Endothelial cell of umbilical vein (primary cell): ENCODE measurements around the gene CST3.

Experiments
- EZH2 ChIP-seq: IDR thresholded peaks from 2 replicates; pipeline ENCODE4 v1.6.1; 2012; ENCODE audit warnings: borderline replicate concordance, low read depth, mild to moderate bottlenecking, moderate library complexity, low read length, inconsistent platforms; ENCODE audit not compliant: severe bottlenecking
- FOS ChIP-seq: IDR thresholded peaks from 2 replicates; pipeline ENCODE4 v1.6.1; 2011; ENCODE audit warnings: mild to moderate bottlenecking, low read length, moderate library complexity, borderline replicate concordance; ENCODE audit not compliant: insufficient read depth
- GATA2 ChIP-seq: IDR thresholded peaks from 2 replicates; pipeline ENCODE4 v1.7.0; 2011; ENCODE audit warnings: low read depth, mild to moderate bottlenecking, moderate library complexity, mixed read lengths, low read length; ENCODE audit not compliant: insufficient read length, insufficient read depth
- JUN ChIP-seq: IDR thresholded peaks from 2 replicates; pipeline ENCODE4 v1.6.1; 2011; ENCODE audit warnings: borderline replicate concordance, low read depth; ENCODE audit not compliant: insufficient read length, insufficient read depth
- MYC ChIP-seq: IDR thresholded peaks from one replicate; pipeline ENCODE4 v1.6.1; 2011; ENCODE audit warnings: mild to moderate bottlenecking, low read depth, low read length
- POLR2A ChIP-seq: IDR thresholded peaks from 2 replicates; pipeline ENCODE4 v1.6.1; 2012; ENCODE audit warnings: low read depth, mild to moderate bottlenecking, control low read depth, low read length
- POLR2AphosphoS5 ChIP-seq: IDR thresholded peaks from 2 replicates; pipeline ENCODE4 v1.6.1; 2012; ENCODE audit warnings: low read depth, mild to moderate bottlenecking, control low read depth, low read length, moderate library complexity; ENCODE audit not compliant: insufficient read depth
- TF ChIP-seq, protein P1 (sequence below), 2 donors: IDR thresholded peaks; 1 replicate in 1 of 2; 2 replicates in 1 of 2; pipeline ENCODE4 v1.5.1; 2011; ENCODE audit warnings: low read length in 2 of 2, mild to moderate bottlenecking in 2 of 2, moderate library complexity in 2 of 2, control low read depth in 1 of 2, inconsistent platforms in 1 of 2, low read depth in 1 of 2; ENCODE audit not compliant: insufficient read depth in 1 of 2; ENCODE audit errors: extremely low read depth in 1 of 2
- TF ChIP-seq, protein P2 (sequence below): IDR thresholded peaks from 2 replicates; pipeline ENCODE4 v1.6.1; 2011; ENCODE audit not compliant: insufficient read depth, insufficient read length

GRCh38 chr20:23625236-23625964, 12.4 kb downstream of the CST3 start:
- TF ChIP-seq, protein P1, sequence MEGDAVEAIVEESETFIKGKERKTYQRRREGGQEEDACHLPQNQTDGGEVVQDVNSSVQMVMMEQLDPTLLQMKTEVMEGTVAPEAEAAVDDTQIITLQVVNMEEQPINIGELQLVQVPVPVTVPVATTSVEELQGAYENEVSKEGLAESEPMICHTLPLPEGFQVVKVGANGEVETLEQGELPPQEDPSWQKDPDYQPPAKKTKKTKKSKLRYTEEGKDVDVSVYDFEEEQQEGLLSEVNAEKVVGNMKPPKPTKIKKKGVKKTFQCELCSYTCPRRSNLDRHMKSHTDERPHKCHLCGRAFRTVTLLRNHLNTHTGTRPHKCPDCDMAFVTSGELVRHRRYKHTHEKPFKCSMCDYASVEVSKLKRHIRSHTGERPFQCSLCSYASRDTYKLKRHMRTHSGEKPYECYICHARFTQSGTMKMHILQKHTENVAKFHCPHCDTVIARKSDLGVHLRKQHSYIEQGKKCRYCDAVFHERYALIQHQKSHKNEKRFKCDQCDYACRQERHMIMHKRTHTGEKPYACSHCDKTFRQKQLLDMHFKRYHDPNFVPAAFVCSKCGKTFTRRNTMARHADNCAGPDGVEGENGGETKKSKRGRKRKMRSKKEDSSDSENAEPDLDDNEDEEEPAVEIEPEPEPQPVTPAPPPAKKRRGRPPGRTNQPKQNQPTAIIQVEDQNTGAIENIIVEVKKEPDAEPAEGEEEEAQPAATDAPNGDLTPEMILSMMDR (IDR thresholded peaks at IDR 0.05; ENCODE audit: extremely low read depth in 1 of 2, insufficient read depth in 1 of 2, low read depth in 1 of 2, low read length in 2 of 2), result no peak
- TF ChIP-seq POLR2A (no peak), MYC (no peak), POLR2AphosphoS5 (no peak), EZH2 (no peak), JUN (no peak), FOS (no peak), GATA2 (no peak)
- TF ChIP-seq, protein P2, sequence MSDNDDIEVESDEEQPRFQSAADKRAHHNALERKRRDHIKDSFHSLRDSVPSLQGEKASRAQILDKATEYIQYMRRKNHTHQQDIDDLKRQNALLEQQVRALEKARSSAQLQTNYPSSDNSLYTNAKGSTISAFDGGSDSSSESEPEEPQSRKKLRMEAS, result no peak
